ENCODE measurements around the gene KLHL36.

The KLHL36 gene

GRCh38 chr16:84647828-84648594, at the start of gene KLHL36:
TSS of gene KLHL36 (plus strand) at chr16:84648511. CDS start at chr16:84650868, 2,357 bp downstream.
- no peak for TF ChIP-seq JUND (IDR thresholded peaks at IDR 0.05; ENCODE audit: low read depth)
- in situ Hi-C loops (cut with HindIII; ENCODE audit: low pct_unique_long_range_greater_than_20kb, low sequenced_read_pairs): no loop called here
- DNase-seq (ENCODE audit: low read depth in 1 of 2, low spot score in 1 of 2): peak; percentile 56 to 96

GRCh38 chr16:84599521-84600202, 48.6 kb upstream of the KLHL36 start:
- no peak for DNase-seq (ENCODE audit: low read depth in 1 of 2, low spot score in 1 of 2)
- no peak for TF ChIP-seq JUND (IDR thresholded peaks at IDR 0.05; ENCODE audit: low read depth)
- in situ Hi-C loops (cut with HindIII; ENCODE audit: low pct_unique_long_range_greater_than_20kb, low sequenced_read_pairs): no loop called here

- TF ChIP-seq JUND (IDR thresholded peaks at IDR 0.05; ENCODE audit: low read depth): no peak
- no peak for DNase-seq (ENCODE audit: low read depth in 1 of 2, low spot score in 1 of 2)
- in situ Hi-C loops (cut with HindIII; ENCODE audit: low pct_unique_long_range_greater_than_20kb, low sequenced_read_pairs): no loop called here
Measured at GRCh38 chr16:84600343-84601229, 47.7 kb upstream of the KLHL36 start.

- no peak for DNase-seq (ENCODE audit: low read depth in 1 of 2, low spot score in 1 of 2)
- TF ChIP-seq JUND (IDR thresholded peaks at IDR 0.05; ENCODE audit: low read depth): no peak
Measured at GRCh38 chr16:84603140-84603816, 45.0 kb upstream of the KLHL36 start.

GRCh38 chr16:84603940-84604339, 44.4 kb upstream of the KLHL36 start:
- DNase-seq (ENCODE audit: low read depth in 1 of 2, low spot score in 1 of 2): no peak
- in situ Hi-C loops (cut with HindIII; ENCODE audit: low pct_unique_long_range_greater_than_20kb, low sequenced_read_pairs): no loop called here
- no peak for TF ChIP-seq JUND (IDR thresholded peaks at IDR 0.05; ENCODE audit: low read depth)

More at GRCh38 chr16:84603140-84603816, 45.0 kb upstream of the KLHL36 start:
- in situ Hi-C loops (cut with HindIII; ENCODE audit: low pct_unique_long_range_greater_than_20kb, low sequenced_read_pairs): no loop called here

- in situ Hi-C loops (cut with HindIII; ENCODE audit: low pct_unique_long_range_greater_than_20kb, low sequenced_read_pairs): no loop called here
- no peak for TF ChIP-seq JUND (IDR thresholded peaks at IDR 0.05; ENCODE audit: low read depth)
- DNase-seq (ENCODE audit: low read depth in 1 of 2, low spot score in 1 of 2): no peak
Measured at GRCh38 chr16:84604477-84605013, 43.8 kb upstream of the KLHL36 start.

GRCh38 chr16:84605339-84605848, 42.9 kb upstream of the KLHL36 start:
- in situ Hi-C loops (cut with HindIII; ENCODE audit: low pct_unique_long_range_greater_than_20kb, low sequenced_read_pairs): no loop called here
- DNase-seq (ENCODE audit: low read depth in 1 of 2, low spot score in 1 of 2): no peak
- TF ChIP-seq JUND (IDR thresholded peaks at IDR 0.05; ENCODE audit: low read depth): no peak

GRCh38 chr16:84606081-84606875, 42.0 kb upstream of the KLHL36 start:
- no peak for TF ChIP-seq JUND (IDR thresholded peaks at IDR 0.05; ENCODE audit: low read depth)
- in situ Hi-C loops (cut with HindIII; ENCODE audit: low pct_unique_long_range_greater_than_20kb, low sequenced_read_pairs): no loop called here
- no peak for DNase-seq (ENCODE audit: low read depth in 1 of 2, low spot score in 1 of 2)

GRCh38 chr16:84607061-84607460, 41.2 kb upstream of the KLHL36 start:
- DNase-seq (ENCODE audit: low read depth in 1 of 2, low spot score in 1 of 2): no peak
- in situ Hi-C loops (cut with HindIII; ENCODE audit: low pct_unique_long_range_greater_than_20kb, low sequenced_read_pairs): no loop called here
- TF ChIP-seq JUND (IDR thresholded peaks at IDR 0.05; ENCODE audit: low read depth): no peak

GRCh38 chr16:84607694-84608093, 40.6 kb upstream of the KLHL36 start:
- no peak for DNase-seq (ENCODE audit: low read depth in 1 of 2, low spot score in 1 of 2)
- in situ Hi-C loops (cut with HindIII; ENCODE audit: low pct_unique_long_range_greater_than_20kb, low sequenced_read_pairs): no loop called here
- TF ChIP-seq JUND (IDR thresholded peaks at IDR 0.05; ENCODE audit: low read depth): no peak

- in situ Hi-C loops (cut with HindIII; ENCODE audit: low pct_unique_long_range_greater_than_20kb, low sequenced_read_pairs): no loop called here
- DNase-seq (ENCODE audit: low read depth in 1 of 2, low spot score in 1 of 2): no peak
- TF ChIP-seq JUND (IDR thresholded peaks at IDR 0.05; ENCODE audit: low read depth): no peak
Measured at GRCh38 chr16:84608282-84608681, 40.0 kb upstream of the KLHL36 start.

Data from T47D (cell line).